GM12878 (cell line): ENCODE data around the gene MYH6. TPM values are rescaled to one million over a fixed set of nuclear protein-coding genes. Genes with fewer than 3 reads are reported as not detected.

Source experiments
- ATAC-seq: fragments of 200-7000 bp; cut with Tn5 transposase; 3 replicates; pipeline ENCODE4 v1.9.1; 2020; ENCODE audit warnings: mild to moderate bottlenecking, moderate library complexity
- BruUV-seq: library from RNA; stranded (reverse); fragments of 400-500 nt; replicated peaks from 2 replicates; lab custom pipeline; 2021; lab: Mats Ljungman, UMichigan
- CTCF ChIA-PET: fragments of 300-600 bp; sonication (Branson Sonifier 250); formaldehyde crosslinking; extraction: SDS; loops from one replicate; lab custom pipeline; 2021; ENCODE audit warnings: inconsistent platforms; lab: Yijun Ruan, JAX
- POLR2A ChIA-PET: fragments of 350-600 bp; formaldehyde crosslinking; extraction: SDS; loops from one replicate; lab custom pipeline; 2021; ENCODE audit warnings: inconsistent platforms; lab: Charles Lee
- RAD21 ChIA-PET: fragments of 300-600 bp; sonication (Branson Sonifier 250); formaldehyde crosslinking; loops from one replicate; lab custom pipeline; 2023; ENCODE audit warnings: antibody characterized with exemption; ENCODE audit not compliant: unreplicated experiment; lab: Charles Lee
- SMC1A ChIA-PET: fragments of 300-600 bp; sonication (Branson Sonifier 250); formaldehyde crosslinking; loops from one replicate; lab custom pipeline; 2023; ENCODE audit not compliant: unreplicated experiment, uncharacterized antibody; lab: Charles Lee
- DNase-seq: peaks from one replicate; pipeline ENCODE4 v3.0.0-alpha.2; 2011; ENCODE audit warnings: low read depth, low spot score
- FAIRE-seq: peaks from 3 replicates; lab custom pipeline; 2011; peaks lifted over from hg19 to GRCh38; lab: Jason Lieb, UNC
- H2AFZ ChIP-seq: 2 replicates; pipeline ENCODE4 v1.6.0; 2011; ENCODE audit warnings: low read depth, low read length, control low read depth; ENCODE audit not compliant: control insufficient read depth
- H3K27ac ChIP-seq: 2 replicates; pipeline ENCODE4 v1.5.1; 2011; ENCODE audit warnings: control low read depth; ENCODE audit not compliant: control insufficient read depth, insufficient read depth
- H3K27me3 ChIP-seq, 2 experiments: replicated peaks in 1 of 2; 2 replicates each; pipeline versions ENCODE4 v1.6.0 to v1.6.1; 2011; ENCODE audit warnings: low read length in 1 of 2; ENCODE audit not compliant: control insufficient read depth in 2 of 2, insufficient read depth in 2 of 2
- H3K36me3 ChIP-seq, 2 experiments: 2 replicates each; pipeline ENCODE4 v1.5.1; 2011; ENCODE audit warnings: low read length in 1 of 2; ENCODE audit not compliant: control insufficient read depth in 2 of 2, insufficient read depth in 2 of 2
- H3K4me1 ChIP-seq: 2 replicates; pipeline ENCODE4 v1.6.1; 2011; ENCODE audit warnings: mild to moderate bottlenecking, low read length, moderate library complexity, mixed read lengths; ENCODE audit not compliant: control insufficient read depth, insufficient read depth
- H3K4me2 ChIP-seq: 2 replicates; pipeline ENCODE4 v1.6.0; 2011; ENCODE audit warnings: control low read depth; ENCODE audit not compliant: control insufficient read depth, insufficient read depth
- H3K4me3 ChIP-seq: fragments of 200-600 bp; sonication (generic); 2 replicates; pipeline ENCODE4 v1.5.1; 2016
- H3K79me2 ChIP-seq: 2 replicates; pipeline ENCODE4 v1.6.0; 2011; ENCODE audit warnings: low read length; ENCODE audit not compliant: control insufficient read depth, insufficient read depth
- H3K9ac ChIP-seq: 2 replicates; pipeline ENCODE4 v1.8.0; 2011; ENCODE audit warnings: low read length, control low read depth, mixed read lengths; ENCODE audit not compliant: control insufficient read depth, insufficient read depth
- H3K9me3 ChIP-seq: replicated peaks from 3 replicates; pipeline ENCODE4 v1.5.1; 2011; ENCODE audit warnings: mild to moderate bottlenecking, low read length; ENCODE audit not compliant: control insufficient read depth, insufficient read depth
- H4K20me1 ChIP-seq: 2 replicates; pipeline ENCODE4 v1.6.0; 2011; ENCODE audit not compliant: control insufficient read depth, insufficient read depth
- BMI1 ChIP-seq: fragments of 450-650 bp; IDR thresholded peaks from 2 replicates; pipeline ENCODE4 v1.6.1; 2016; ENCODE audit warnings: mild to moderate bottlenecking, moderate library complexity, borderline replicate concordance
- CHD2 ChIP-seq: IDR thresholded peaks from 2 replicates; pipeline ENCODE4 v1.6.1; 2011; ENCODE audit warnings: low read depth, low read length, improper control_type of control experiment, borderline replicate concordance
- CUX1 ChIP-seq: IDR thresholded peaks from 2 replicates; pipeline ENCODE4 v1.6.1; 2012; ENCODE audit warnings: improper control_type of control experiment, low read depth, low read length; ENCODE audit not compliant: insufficient replicate concordance
- JUND ChIP-seq: IDR thresholded peaks from 2 replicates; pipeline ENCODE4 v1.6.1; 2012; ENCODE audit warnings: low read depth, mild to moderate bottlenecking, low read length, improper control_type of control experiment, moderate library complexity
- NFYB ChIP-seq: IDR thresholded peaks from 2 replicates; pipeline ENCODE4 v1.6.1; 2011; ENCODE audit warnings: low read depth, mild to moderate bottlenecking, low read length, improper control_type of control experiment, moderate library complexity; ENCODE audit not compliant: insufficient read depth
- SIX5 ChIP-seq: IDR thresholded peaks from 2 replicates; pipeline ENCODE4 v1.6.1; 2011; ENCODE audit warnings: mild to moderate bottlenecking, low read depth, low read length, moderate library complexity; ENCODE audit not compliant: severe bottlenecking
- SMC3 ChIP-seq: IDR thresholded peaks from 2 replicates; pipeline ENCODE4 v1.6.1; 2011; ENCODE audit warnings: low read length, improper control_type of control experiment, borderline replicate concordance
- SP1 ChIP-seq: IDR thresholded peaks from one replicate; pipeline ENCODE4 v1.6.1; 2011; ENCODE audit warnings: low read depth, low read length
- WGBS: methylation state at CpG from one replicate; pipeline ENCODE4 v1.1.6; 2016; ENCODE audit warnings: low lambda C conversion rate; ENCODE audit not compliant: insufficient replicate concordance, insufficient coverage; ENCODE audit errors: missing lambda C conversion rate; 5-methylcytosine and 5-hydroxymethylcytosine counted together
- in situ Hi-C: fragments of 300-500 bp; cut with MboI; formaldehyde crosslinking; loops from 9 replicates; pipeline ENCODE4 v1.14.3; 2018; ENCODE audit warnings: mixed read lengths
- intact Hi-C: fragments of 100-400 bp; cut with micrococcal nuclease; formaldehyde crosslinking; loops from one replicate; pipeline ENCODE4 v1.14.2; 2022; ENCODE audit not compliant: unreplicated experiment
- polyA plus RNA-seq, 11 experiments: library from polyadenylated mRNA; depleted of rRNA in 4 of 11; unstranded in 6 of 11; stranded (reverse) in 5 of 11; fragments of >200 nt; fragmentation: Nextera tagmentation in 4 of 11; fragmentation: Illumina TruSeq in 1 of 11; extraction: Ambion mirVana in 4 of 11; extraction: Trizol in 1 of 11; gene quantifications; 1 replicate in 1 of 11; 2 replicates in 10 of 11; pipeline versions ENCODE4 v1.2.1 to v1.2.3, GENCODE V29; 2011 to 2016; ENCODE audit warnings: inconsistent platforms in 2 of 11, missing spikeins in 2 of 11, low read depth in 1 of 11
- total RNA-seq, 4 experiments: library from RNA; depleted of rRNA in 3 of 4; stranded (reverse); fragments of >200 nt in 3 of 4; fragmentation: Illumina TruSeq in 1 of 4; extraction: Trizol in 1 of 4; gene quantifications; 2 replicates each; pipeline versions ENCODE4 v1.2.1 to v1.2.3, GENCODE V29; 2013 to 2021

The MYH6 gene
- total and polyA plus RNA-seq, 10 of the 15 experiments (the other 5 are each of a cell fraction or from before 2014, with no cell fraction given): 0.01 to 0.84 (median 0.05) TPM; not detected in 7

DNA sequence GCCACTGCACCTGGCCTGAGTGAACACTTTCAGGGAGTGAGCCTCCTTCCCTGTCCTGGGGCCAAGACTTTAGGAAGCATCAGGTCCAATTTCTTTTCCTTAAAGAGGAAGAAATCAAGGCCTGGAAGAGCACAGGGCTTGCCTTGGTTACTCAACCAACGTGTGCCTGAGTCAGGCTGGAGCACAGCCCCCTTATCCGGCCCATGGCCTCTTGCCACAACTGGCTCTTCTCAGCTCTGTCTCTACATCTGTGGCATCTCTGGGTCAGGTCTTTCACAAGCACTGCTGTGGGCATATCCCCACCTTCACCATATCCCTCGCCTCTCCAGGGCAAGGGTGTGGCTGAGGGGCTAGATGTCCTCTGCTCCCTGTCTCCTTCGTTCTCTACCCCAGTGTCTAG lies 6.8 kb downstream of the MYH6 start:
- ATAC-seq (no peak), DNase-seq (no peak), FAIRE-seq (no peak)
- Histone ChIP-seq H3K4me2 (no peak overlapping the region), H3K36me3 (no peaks in the 10 kb centered on the region), H3K4me1 (no peaks in the 10 kb centered on the region), H3K4me3 (no peak overlapping the region), H4K20me1 (no peaks in the 10 kb centered on the region), H3K9me3 (no peaks in the 10 kb centered on the region), H3K9ac (no peak overlapping the region), H2AFZ (no peak overlapping the region), H3K27me3 (no peaks in the 10 kb centered on the region; a peak in 3 of 4 replicates), H3K27ac (no peak overlapping the region), H3K79me2 (no peaks in the 10 kb centered on the region)
- CTCF ChIA-PET: no interaction called here
- intact Hi-C loops: no loop called here
- TF ChIP-seq CUX1 (no peak), SIX5 (no peak), SP1 (no peak), BMI1 (no peak), CHD2 (no peak), JUND (no peak), SMC3 (no peak), NFYB (no peak)
- RAD21 ChIA-PET: no interaction called here
- POLR2A ChIA-PET: no interaction called here
- SMC1A ChIA-PET: no interaction called here
- BruUV-seq: no TSS peak
- in situ Hi-C loops: no loop called here
- 19% methylated on average over 4 of the region's 4 CpGs for WGBS
